OCI-LY7 (cell line): ENCODE data around the gene GRIA4.

Experiments
- CTCF ChIP-seq: fragments of 200-600 bp; sonication (generic); conservative IDR thresholded peaks from 2 replicates; pipeline ENCODE4 v1.5.1; 2014; ENCODE audit warnings: mild to moderate bottlenecking, antibody characterized with exemption, low read length, moderate library complexity, mixed read lengths
- EZH2phosphoT487 ChIP-seq: fragments of 200-600 bp; sonication (generic); IDR thresholded peaks from 2 replicates; pipeline ENCODE4 v1.6.1; 2018; ENCODE audit warnings: low read depth, borderline replicate concordance, mild to moderate bottlenecking, mixed run types, antibody characterized with exemption, low read length, moderate library complexity, mixed read lengths

- no peak for TF ChIP-seq CTCF
- TF ChIP-seq EZH2phosphoT487, result no peak
Observed at GRCh38 chr11:105665281-105665680, 55.4 kb downstream of the GRIA4 start.
